SK-N-SH treated with all-trans-retinoic acid at 6 μM for 48 hours (cell line): ENCODE measurements around the gene APPBP2.

Experiments
- BACH2 ChIP-seq: fragments of 250-450 bp; sonication (Bioruptor Pico); IDR thresholded peaks from 2 replicates; pipeline ENCODE4 v1.9.0; 2021; ENCODE audit warnings: mild to moderate bottlenecking, borderline replicate concordance
- ISL1 ChIP-seq: fragments of 250-450 bp; sonication (Bioruptor Pico); IDR thresholded peaks from 2 replicates; pipeline ENCODE4 v2.1.2; 2022; ENCODE audit warnings: mild to moderate bottlenecking, moderate library complexity
- OSR1 ChIP-seq: fragments of 250-450 bp; sonication (Bioruptor Pico); IDR thresholded peaks from 2 replicates; pipeline ENCODE4 v1.8.0; 2022; ENCODE audit warnings: moderate library complexity, mild to moderate bottlenecking, inconsistent platforms
- PPARA ChIP-seq: fragments of 250-450 bp; sonication (Bioruptor Pico); IDR thresholded peaks from 2 replicates; pipeline ENCODE4 v1.5.0; 2020; ENCODE audit warnings: mild to moderate bottlenecking, borderline replicate concordance
- RARB ChIP-seq: fragments of 250-450 bp; sonication (Bioruptor Pico); IDR thresholded peaks from 2 replicates; pipeline ENCODE4 v1.8.0; 2021; ENCODE audit warnings: mild to moderate bottlenecking, moderate library complexity
- TCF4 ChIP-seq: fragments of 250-450 bp; sonication (Bioruptor Pico); IDR thresholded peaks from 2 replicates; pipeline ENCODE4 v1.8.0; 2021; ENCODE audit warnings: mild to moderate bottlenecking, moderate library complexity, borderline replicate concordance
- ZFP3 ChIP-seq: fragments of 250-450 bp; sonication (Bioruptor Pico); IDR thresholded peaks from 2 replicates; pipeline ENCODE4 v1.5.0; 2020; ENCODE audit warnings: mild to moderate bottlenecking, moderate library complexity
- ZFP30 ChIP-seq: fragments of 450-650 bp; formaldehyde crosslinking; IDR thresholded peaks from 2 replicates; pipeline ENCODE4 v1.5.0; 2022; ENCODE audit warnings: mild to moderate bottlenecking, moderate library complexity
- ZNF8 ChIP-seq: fragments of 450-650 bp; formaldehyde crosslinking; IDR thresholded peaks from 2 replicates; pipeline ENCODE4 v1.5.0; 2020; ENCODE audit warnings: mild to moderate bottlenecking, moderate library complexity
- TF ChIP-seq, protein P1 (sequence below): fragments of 250-450 bp; sonication (Bioruptor Pico); IDR thresholded peaks from 2 replicates; pipeline ENCODE4 v1.8.0; 2021; ENCODE audit warnings: low read depth, mild to moderate bottlenecking, moderate library complexity, borderline replicate concordance
- TF ChIP-seq, protein P2 (sequence below): fragments of 250-450 bp; sonication (Bioruptor Pico); IDR thresholded peaks from 2 replicates; pipeline ENCODE4 v1.5.1; 2021; ENCODE audit warnings: mild to moderate bottlenecking, moderate library complexity
- TF ChIP-seq, protein P3 (sequence below): fragments of 250-450 bp; sonication (Bioruptor Pico); IDR thresholded peaks from 2 replicates; pipeline ENCODE4 v1.5.0; 2020; ENCODE audit warnings: mild to moderate bottlenecking, moderate library complexity

DNA sequence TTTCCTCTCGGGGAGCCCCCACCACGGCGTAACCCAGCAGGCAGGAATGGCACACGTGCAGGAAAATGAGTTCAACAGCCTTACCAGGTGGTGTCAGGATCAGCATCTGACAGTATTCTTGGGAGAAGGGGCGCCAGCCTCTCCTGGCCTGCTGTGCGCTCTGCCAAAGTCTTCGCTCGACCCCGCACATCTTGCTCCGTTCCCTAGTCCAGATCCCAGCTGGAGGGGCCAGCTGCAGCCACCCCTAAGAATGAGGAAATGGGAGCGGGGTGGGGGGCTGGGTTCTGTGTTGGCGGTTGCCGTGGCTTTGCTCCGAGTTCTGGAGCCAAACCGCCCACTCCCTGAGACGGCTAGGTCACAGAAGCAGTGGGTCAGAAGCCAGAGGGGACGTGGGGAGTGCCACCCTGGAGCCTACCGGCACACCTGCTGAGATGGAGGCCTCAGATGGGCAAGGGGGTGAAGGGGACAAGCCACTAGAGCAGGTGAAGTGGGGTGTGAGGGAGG is 103.8 kb downstream of the APPBP2 start, which contains the start of gene CHCT1:
- TF ChIP-seq TCF4 (CRISPR knock-in tag) (no peak), BACH2 (CRISPR knock-in tag) (no peak), OSR1 (CRISPR knock-in tag) (no peak), ZFP30 (CRISPR knock-in tag) (no peak), ZNF8 (no peak), PPARA (CRISPR knock-in tag) (no peak), RARB (CRISPR knock-in tag) (no peak), ZFP3 (CRISPR knock-in tag) (no peak), ISL1 (no peak)
- TF ChIP-seq, protein P1, sequence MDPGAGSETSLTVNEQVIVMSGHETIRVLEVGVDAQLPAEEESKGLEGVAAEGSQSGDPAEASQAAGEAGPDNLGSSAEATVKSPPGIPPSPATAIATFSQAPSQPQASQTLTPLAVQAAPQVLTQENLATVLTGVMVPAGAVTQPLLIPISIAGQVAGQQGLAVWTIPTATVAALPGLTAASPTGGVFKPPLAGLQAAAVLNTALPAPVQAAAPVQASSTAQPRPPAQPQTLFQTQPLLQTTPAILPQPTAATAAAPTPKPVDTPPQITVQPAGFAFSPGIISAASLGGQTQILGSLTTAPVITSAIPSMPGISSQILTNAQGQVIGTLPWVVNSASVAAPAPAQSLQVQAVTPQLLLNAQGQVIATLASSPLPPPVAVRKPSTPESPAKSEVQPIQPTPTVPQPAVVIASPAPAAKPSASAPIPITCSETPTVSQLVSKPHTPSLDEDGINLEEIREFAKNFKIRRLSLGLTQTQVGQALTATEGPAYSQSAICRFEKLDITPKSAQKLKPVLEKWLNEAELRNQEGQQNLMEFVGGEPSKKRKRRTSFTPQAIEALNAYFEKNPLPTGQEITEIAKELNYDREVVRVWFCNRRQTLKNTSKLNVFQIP (CRISPR knock-in tag) = no peak
- TF ChIP-seq, protein P2, sequence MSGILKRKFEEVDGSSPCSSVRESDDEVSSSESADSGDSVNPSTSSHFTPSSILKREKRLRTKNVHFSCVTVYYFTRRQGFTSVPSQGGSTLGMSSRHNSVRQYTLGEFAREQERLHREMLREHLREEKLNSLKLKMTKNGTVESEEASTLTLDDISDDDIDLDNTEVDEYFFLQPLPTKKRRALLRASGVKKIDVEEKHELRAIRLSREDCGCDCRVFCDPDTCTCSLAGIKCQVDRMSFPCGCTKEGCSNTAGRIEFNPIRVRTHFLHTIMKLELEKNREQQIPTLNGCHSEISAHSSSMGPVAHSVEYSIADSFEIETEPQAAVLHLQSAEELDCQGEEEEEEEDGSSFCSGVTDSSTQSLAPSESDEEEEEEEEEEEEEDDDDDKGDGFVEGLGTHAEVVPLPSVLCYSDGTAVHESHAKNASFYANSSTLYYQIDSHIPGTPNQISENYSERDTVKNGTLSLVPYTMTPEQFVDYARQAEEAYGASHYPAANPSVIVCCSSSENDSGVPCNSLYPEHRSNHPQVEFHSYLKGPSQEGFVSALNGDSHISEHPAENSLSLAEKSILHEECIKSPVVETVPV = no peak
- TF ChIP-seq, protein P3, sequence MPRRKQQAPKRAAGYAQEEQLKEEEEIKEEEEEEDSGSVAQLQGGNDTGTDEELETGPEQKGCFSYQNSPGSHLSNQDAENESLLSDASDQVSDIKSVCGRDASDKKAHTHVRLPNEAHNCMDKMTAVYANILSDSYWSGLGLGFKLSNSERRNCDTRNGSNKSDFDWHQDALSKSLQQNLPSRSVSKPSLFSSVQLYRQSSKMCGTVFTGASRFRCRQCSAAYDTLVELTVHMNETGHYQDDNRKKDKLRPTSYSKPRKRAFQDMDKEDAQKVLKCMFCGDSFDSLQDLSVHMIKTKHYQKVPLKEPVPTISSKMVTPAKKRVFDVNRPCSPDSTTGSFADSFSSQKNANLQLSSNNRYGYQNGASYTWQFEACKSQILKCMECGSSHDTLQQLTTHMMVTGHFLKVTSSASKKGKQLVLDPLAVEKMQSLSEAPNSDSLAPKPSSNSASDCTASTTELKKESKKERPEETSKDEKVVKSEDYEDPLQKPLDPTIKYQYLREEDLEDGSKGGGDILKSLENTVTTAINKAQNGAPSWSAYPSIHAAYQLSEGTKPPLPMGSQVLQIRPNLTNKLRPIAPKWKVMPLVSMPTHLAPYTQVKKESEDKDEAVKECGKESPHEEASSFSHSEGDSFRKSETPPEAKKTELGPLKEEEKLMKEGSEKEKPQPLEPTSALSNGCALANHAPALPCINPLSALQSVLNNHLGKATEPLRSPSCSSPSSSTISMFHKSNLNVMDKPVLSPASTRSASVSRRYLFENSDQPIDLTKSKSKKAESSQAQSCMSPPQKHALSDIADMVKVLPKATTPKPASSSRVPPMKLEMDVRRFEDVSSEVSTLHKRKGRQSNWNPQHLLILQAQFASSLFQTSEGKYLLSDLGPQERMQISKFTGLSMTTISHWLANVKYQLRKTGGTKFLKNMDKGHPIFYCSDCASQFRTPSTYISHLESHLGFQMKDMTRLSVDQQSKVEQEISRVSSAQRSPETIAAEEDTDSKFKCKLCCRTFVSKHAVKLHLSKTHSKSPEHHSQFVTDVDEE (CRISPR knock-in tag) = no peak
